BJ (cell line): ENCODE data around the gene LINGO3. TPM values are rescaled to one million over a fixed set of nuclear protein-coding genes. Genes with fewer than 3 reads are reported as not detected.

Source experiments
- CTCF ChIA-PET: fragments of 350-600 bp; formaldehyde crosslinking; extraction: SDS; loops from one replicate; lab custom pipeline; 2021; ENCODE audit warnings: antibody characterized with exemption, inconsistent platforms; lab: Yijun Ruan, JAX
- POLR2A ChIA-PET: fragments of 300-600 bp; sonication (Branson Sonifier 250); formaldehyde crosslinking; extraction: SDS; loops from one replicate; lab custom pipeline; 2021; ENCODE audit warnings: antibody characterized with exemption; lab: Charles Lee
- DNase-seq: peaks from one replicate; pipeline ENCODE4 v3.0.0-alpha.2; 2011; ENCODE audit warnings: low read depth
- H3K27me3 ChIP-seq: 2 replicates; pipeline ENCODE4 v1.6.0; 2011; ENCODE audit warnings: low read length; ENCODE audit not compliant: control insufficient read depth, insufficient read depth
- H3K36me3 ChIP-seq: 2 replicates; pipeline ENCODE4 v1.5.1; 2011; ENCODE audit warnings: low read length; ENCODE audit not compliant: control insufficient read depth, insufficient read depth
- H3K4me3 ChIP-seq: 2 replicates; pipeline ENCODE4 v1.5.1; 2011; ENCODE audit warnings: low read depth, mild to moderate bottlenecking, control low read depth, low read length
- CTCF ChIP-seq: IDR thresholded peaks from 2 replicates; pipeline ENCODE4 v1.5.1; 2011; ENCODE audit warnings: low read depth, mild to moderate bottlenecking, control low read depth, inconsistent platforms, low read length, moderate library complexity; ENCODE audit not compliant: insufficient read depth
- polyA plus RNA-seq: library from polyadenylated mRNA; depleted of rRNA; stranded (reverse); fragments of >200 nt; gene quantifications from 2 replicates; pipeline ENCODE4 v1.2.3, GENCODE V29; 2011

Gene LINGO3
- polyA plus RNA-seq, 1 experiment: not detected

GRCh38 chr19:2335848-2336247 lies 27.9 kb upstream of the LINGO3 start:
- no peak for DNase-seq
- no peak for TF ChIP-seq CTCF
- H3K4me3 ChIP-seq: no peak overlapping the region
- no peaks in the 10 kb centered on the region for H3K27me3 ChIP-seq
- H3K36me3 ChIP-seq: peaks cover 1% of the 10 kb centered on the region
- CTCF ChIA-PET: no interaction called here
- POLR2A ChIA-PET: no interaction called here

- ChIA-PET POLR2A (no interaction called here), CTCF (no interaction called here)
- H3K27me3 ChIP-seq: no peaks in the 10 kb centered on the region
- DNase-seq: no peak
- TF ChIP-seq CTCF: no peak
- H3K36me3 ChIP-seq: no peaks in the 10 kb centered on the region; the same call in 1 of the 2 replicates
- no peak overlapping the region for H3K4me3 ChIP-seq
Observed at GRCh38 chr19:2334986-2335846, 27.3 kb upstream of the LINGO3 start.

GRCh38 chr19:2334426-2334825 lies 26.5 kb upstream of the LINGO3 start:
- DNase-seq: no peak
- TF ChIP-seq CTCF: no peak
- no peaks in the 10 kb centered on the region; the same call in 1 of the 2 replicates for H3K36me3 ChIP-seq
- no peak overlapping the region for H3K4me3 ChIP-seq
- CTCF ChIA-PET: interaction anchor here (0.7 kb wide), 1 partner anchor 37 kb away, joined by 3 read pairs; no protein-coding TSS in a partner anchor
- POLR2A ChIA-PET: no interaction called here
- H3K27me3 ChIP-seq: no peaks in the 10 kb centered on the region

GRCh38 chr19:2333807-2334211 lies 25.9 kb upstream of the LINGO3 start:
- POLR2A ChIA-PET: no interaction called here
- CTCF ChIA-PET: interaction anchor here (0.6 to 1.1 kb wide), 4 partner anchors 38 to 191 kb away, joined by 3 to 4 read pairs (median 3); no protein-coding TSS in a partner anchor
- DNase-seq: no peak
- Histone ChIP-seq H3K27me3 (no peaks in the 10 kb centered on the region), H3K4me3 (no peak overlapping the region), H3K36me3 (no peaks in the 10 kb centered on the region; the same call in 1 of the 2 replicates)
- TF ChIP-seq CTCF: no peak

GRCh38 chr19:2333027-2333806 lies 25.3 kb upstream of the LINGO3 start:
- ChIA-PET POLR2A (no interaction called here), CTCF (interaction anchor here (0.6 to 1.1 kb wide), 3 partner anchors 44 to 191 kb away, joined by 3 to 4 read pairs (median 3); no protein-coding TSS in a partner anchor)
- no peaks in the 10 kb centered on the region; the same call in 1 of the 2 replicates for H3K36me3 ChIP-seq
- H3K27me3 ChIP-seq: no peaks in the 10 kb centered on the region
- DNase-seq: no peak
- no peak overlapping the region for H3K4me3 ChIP-seq
- no peak for TF ChIP-seq CTCF
